ENCODE data around the gene ZFP30. TPM values are rescaled to one million over a fixed set of nuclear protein-coding genes. Genes with fewer than 3 reads are reported as not detected.

Gene ZFP30
- total and polyA plus RNA-seq, 2 experiments from 2014 or later, result 4.3 to 19.3 TPM

- Histone ChIP-seq H3K27ac (peak overlapping the region; percentile 3; the same call in 1 of the 2 replicates), H3K9ac (no peak overlapping the region), H3K9me2 (ENCODE audit: insufficient read depth) (no peaks in the 10 kb centered on the region), H4K20me1 (ENCODE audit: insufficient read depth) (no peaks in the 10 kb centered on the region), H3K4me2 (ENCODE audit: unreplicated experiment) (no peak overlapping the region), H3F3A (ENCODE audit: insufficient read depth) (no peaks in the 10 kb centered on the region), H3K9me3 (ENCODE audit: low read depth) (peaks cover 10% of the 10 kb centered on the region), H2AFZ (no peak overlapping the region), H3K4me3 (no peak overlapping the region), H3K27me3 (replicated peaks; ENCODE audit: insufficient read depth) (no peaks in the 10 kb centered on the region), H3K36me3 (ENCODE audit: low read depth) (peaks cover 29% of the 10 kb centered on the region), H3K79me2 (ENCODE audit: insufficient read depth) (peaks cover 4% of the 10 kb centered on the region; the same call in 1 of the 2 replicates), H3K4me1 (ENCODE audit: insufficient read depth) (no peaks in the 10 kb centered on the region)
- TF ChIP-seq EZH2 (IDR thresholded peaks at IDR 0.05; ENCODE audit: insufficient read depth, poor library complexity, severe bottlenecking) (no peak), EZH2phosphoT487 (IDR thresholded peaks at IDR 0.05; ENCODE audit: insufficient read depth, low read depth) (no peak)
- peak; percentile 55 for DNase-seq
- in situ Hi-C loops (cut with MboI), result no loop called here
These were observed 83.1 kb downstream of the ZFP30 start for GRCh38 chr19:37572203-37572602.

GRCh38 chr19:37565370-37565669, 89.9 kb downstream of the ZFP30 start:
- in situ Hi-C loops (cut with MboI), result no loop called here
- no peak overlapping the region for H3K9ac ChIP-seq
- H3K4me2 ChIP-seq (ENCODE audit: unreplicated experiment), result no peak overlapping the region
- H3K9me2 ChIP-seq (ENCODE audit: insufficient read depth), result no peaks in the 10 kb centered on the region
- no peak overlapping the region for H2AFZ ChIP-seq
- H3K27ac ChIP-seq, result no peak overlapping the region
- H3K4me3 ChIP-seq, result no peak overlapping the region
- peaks cover 19% of the 10 kb centered on the region; the same call in 1 of the 2 replicates for H3F3A ChIP-seq (ENCODE audit: insufficient read depth)
- 0 out of 2 replicates have a peak, but pooled peaks cover 4% of the 10 kb centered on the region for H3K79me2 ChIP-seq (ENCODE audit: insufficient read depth)
- peaks cover 46% of the 10 kb centered on the region for H3K36me3 ChIP-seq (ENCODE audit: low read depth)
- no peaks in the 10 kb centered on the region for H4K20me1 ChIP-seq (ENCODE audit: insufficient read depth)
- DNase-seq, result no peak
- TF ChIP-seq EZH2 (IDR thresholded peaks at IDR 0.05; ENCODE audit: insufficient read depth, poor library complexity, severe bottlenecking) (no peak), EZH2phosphoT487 (IDR thresholded peaks at IDR 0.05; ENCODE audit: insufficient read depth, low read depth) (no peak)
- H3K27me3 ChIP-seq (replicated peaks; ENCODE audit: insufficient read depth), result no peaks in the 10 kb centered on the region
- H3K4me1 ChIP-seq (ENCODE audit: insufficient read depth), result no peaks in the 10 kb centered on the region
- peaks cover 59% of the 10 kb centered on the region for H3K9me3 ChIP-seq (ENCODE audit: low read depth)

GRCh38 chr19:37564624-37565369, 90.5 kb downstream of the ZFP30 start:
- in situ Hi-C loops (cut with MboI), result no loop called here
- WGBS, 2 experiments (ENCODE audit: low coverage in 1 of 2, low lambda C conversion rate in 2 of 2, missing lambda C conversion rate in 2 of 2), result 86 to 88% methylated on average over 7 of the region's 7 CpGs
- DNase-seq, result no peak

More at GRCh38 chr19:37564624-37565369, 90.5 kb downstream of the ZFP30 start:
- peaks cover 59% of the 10 kb centered on the region for H3K9me3 ChIP-seq (ENCODE audit: low read depth)
- peaks cover 19% of the 10 kb centered on the region; the same call in 1 of the 2 replicates for H3F3A ChIP-seq (ENCODE audit: insufficient read depth)
- no peaks in the 10 kb centered on the region for H4K20me1 ChIP-seq (ENCODE audit: insufficient read depth)
- no peaks in the 10 kb centered on the region for H3K9me2 ChIP-seq (ENCODE audit: insufficient read depth)
- no peak overlapping the region for H3K4me3 ChIP-seq
- H3K36me3 ChIP-seq (ENCODE audit: low read depth), result peaks cover 47% of the 10 kb centered on the region
- H3K9ac ChIP-seq, result no peak overlapping the region
- 0 out of 2 replicates have a peak, but pooled peaks cover 1% of the 10 kb centered on the region for H3K79me2 ChIP-seq (ENCODE audit: insufficient read depth)
- no peaks in the 10 kb centered on the region for H3K4me1 ChIP-seq (ENCODE audit: insufficient read depth)
- no peak overlapping the region for H3K4me2 ChIP-seq (ENCODE audit: unreplicated experiment)
- H2AFZ ChIP-seq, result no peak overlapping the region
- no peaks in the 10 kb centered on the region for H3K27me3 ChIP-seq (replicated peaks; ENCODE audit: insufficient read depth)
- H3K27ac ChIP-seq, result no peak overlapping the region
- no peak for TF ChIP-seq EZH2 (IDR thresholded peaks at IDR 0.05; ENCODE audit: insufficient read depth, poor library complexity, severe bottlenecking)
- no peak for TF ChIP-seq EZH2phosphoT487 (IDR thresholded peaks at IDR 0.05; ENCODE audit: insufficient read depth, low read depth)

Small RNA genes lying within 50 kb of the gene (small RNA-seq; reads per million reads assigned to genes)
- not detected for gene SELENOKP1 (ENCODE audit: low read depth, low replicate concordance)

Other genes with a start within 250 kb of the ZFP30 start
- 4.9 and 7.2 TPM in 2 replicates for gene ZNF569, start 188.0 kb downstream of the ZFP30 start, total RNA-seq (2014; rRNA removed; shearing (Covaris generic))
- 4.4 and 4.7 TPM in 2 replicates for gene ZNF569, start 188.0 kb downstream of the ZFP30 start, polyA plus RNA-seq (2016; fragmentation: Nextera tagmentation; extraction: Ambion mirVana)
- 5.3 and 6.7 TPM in 2 replicates for gene ZNF570, start 186.1 kb downstream of the ZFP30 start, total RNA-seq (2014; rRNA removed; shearing (Covaris generic))
- 2.2 and 2.5 TPM in 2 replicates for gene ZNF570, start 186.1 kb downstream of the ZFP30 start, polyA plus RNA-seq (2016; fragmentation: Nextera tagmentation; extraction: Ambion mirVana)
- gene ZNF793, start 148.5 kb downstream of the ZFP30 start, total RNA-seq (2014; rRNA removed; shearing (Covaris generic)), result 1.8 and 2.9 TPM in 2 replicates
- 2.2 and 2.4 TPM in 2 replicates for gene ZNF793, start 148.5 kb downstream of the ZFP30 start, polyA plus RNA-seq (2016; fragmentation: Nextera tagmentation; extraction: Ambion mirVana)
- gene ZNF571, start 60.7 kb downstream of the ZFP30 start, total RNA-seq (2014; rRNA removed; shearing (Covaris generic)), result 2.3 and 2.9 TPM in 2 replicates
- gene ZNF571, start 60.7 kb downstream of the ZFP30 start, polyA plus RNA-seq (2016; fragmentation: Nextera tagmentation; extraction: Ambion mirVana), result 1.4 and 1.9 TPM in 2 replicates
- 6.2 TPM in 1 of 2 replicates, not detected in the other for gene ZNF540, start 60.6 kb downstream of the ZFP30 start, total RNA-seq (2014; rRNA removed; shearing (Covaris generic))
- 0.58 and 0.76 TPM in 2 replicates for gene ZNF540, start 60.6 kb downstream of the ZFP30 start, polyA plus RNA-seq (2016; fragmentation: Nextera tagmentation; extraction: Ambion mirVana)
- 2.4 and 3.7 TPM in 2 replicates for gene ZNF607, start 64.3 kb upstream of the ZFP30 start, total RNA-seq (2014; rRNA removed; shearing (Covaris generic))
- gene ZNF607, start 64.3 kb upstream of the ZFP30 start, polyA plus RNA-seq (2016; fragmentation: Nextera tagmentation; extraction: Ambion mirVana), result 2.2 and 2.7 TPM in 2 replicates
- 3.3 and 4.2 TPM in 2 replicates for gene ZNF573, start 124.1 kb upstream of the ZFP30 start, total RNA-seq (2014; rRNA removed; shearing (Covaris generic))
- 4.5 and 5.2 TPM in 2 replicates for gene ZNF573, start 124.1 kb upstream of the ZFP30 start, polyA plus RNA-seq (2016; fragmentation: Nextera tagmentation; extraction: Ambion mirVana)

Measured in GM23248 (cell line).